ENCODE data around the gene TENM3. TPM values are rescaled to one million over a fixed set of nuclear protein-coding genes. Genes with fewer than 3 reads are reported as not detected.

TENM3 gene
- total RNA-seq, 1 donor from 2014 or later, result not detected

DNA sequence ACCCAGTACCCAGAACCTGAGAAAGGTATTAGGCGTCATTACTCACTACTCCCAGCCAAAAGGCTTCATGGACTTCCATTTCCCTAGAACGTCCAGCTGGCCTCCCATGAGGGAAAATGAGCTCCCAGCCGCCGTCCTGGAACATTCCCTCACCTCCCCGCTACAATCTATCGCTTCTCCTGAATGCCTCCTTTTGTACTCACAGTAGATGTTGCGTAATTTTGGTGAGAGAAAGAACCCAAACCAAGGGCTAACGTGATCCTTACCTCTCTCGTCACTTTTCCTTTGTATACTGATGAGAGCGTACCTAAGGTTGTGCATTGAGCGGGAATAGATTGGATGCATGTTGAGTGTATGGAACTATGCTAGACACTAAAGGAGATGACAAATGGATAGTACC is 161.9 kb downstream of the TENM3 start:
- intact Hi-C loops (cut with micrococcal nuclease), result no loop called here
- Mint-ChIP-seq H3K9me3 (no peaks in the 10 kb centered on the region), H3K36me3 (ENCODE audit: low read depth) (no peaks in the 10 kb centered on the region), H3K27me3 (no peaks in the 10 kb centered on the region), H3K27ac (no peak overlapping the region), H3K4me1 (no peaks in the 10 kb centered on the region), H3K4me3 (no peak overlapping the region)
- POLR2A ChIA-PET, result no interaction called here
- CTCF ChIA-PET, result no interaction called here
- no peak for DNase-seq
- TF ChIP-seq, protein P1, sequence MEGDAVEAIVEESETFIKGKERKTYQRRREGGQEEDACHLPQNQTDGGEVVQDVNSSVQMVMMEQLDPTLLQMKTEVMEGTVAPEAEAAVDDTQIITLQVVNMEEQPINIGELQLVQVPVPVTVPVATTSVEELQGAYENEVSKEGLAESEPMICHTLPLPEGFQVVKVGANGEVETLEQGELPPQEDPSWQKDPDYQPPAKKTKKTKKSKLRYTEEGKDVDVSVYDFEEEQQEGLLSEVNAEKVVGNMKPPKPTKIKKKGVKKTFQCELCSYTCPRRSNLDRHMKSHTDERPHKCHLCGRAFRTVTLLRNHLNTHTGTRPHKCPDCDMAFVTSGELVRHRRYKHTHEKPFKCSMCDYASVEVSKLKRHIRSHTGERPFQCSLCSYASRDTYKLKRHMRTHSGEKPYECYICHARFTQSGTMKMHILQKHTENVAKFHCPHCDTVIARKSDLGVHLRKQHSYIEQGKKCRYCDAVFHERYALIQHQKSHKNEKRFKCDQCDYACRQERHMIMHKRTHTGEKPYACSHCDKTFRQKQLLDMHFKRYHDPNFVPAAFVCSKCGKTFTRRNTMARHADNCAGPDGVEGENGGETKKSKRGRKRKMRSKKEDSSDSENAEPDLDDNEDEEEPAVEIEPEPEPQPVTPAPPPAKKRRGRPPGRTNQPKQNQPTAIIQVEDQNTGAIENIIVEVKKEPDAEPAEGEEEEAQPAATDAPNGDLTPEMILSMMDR (IDR thresholded peaks at IDR 0.05), result no peak
- ATAC-seq (ENCODE audit: low read depth), result no peak

DNA sequence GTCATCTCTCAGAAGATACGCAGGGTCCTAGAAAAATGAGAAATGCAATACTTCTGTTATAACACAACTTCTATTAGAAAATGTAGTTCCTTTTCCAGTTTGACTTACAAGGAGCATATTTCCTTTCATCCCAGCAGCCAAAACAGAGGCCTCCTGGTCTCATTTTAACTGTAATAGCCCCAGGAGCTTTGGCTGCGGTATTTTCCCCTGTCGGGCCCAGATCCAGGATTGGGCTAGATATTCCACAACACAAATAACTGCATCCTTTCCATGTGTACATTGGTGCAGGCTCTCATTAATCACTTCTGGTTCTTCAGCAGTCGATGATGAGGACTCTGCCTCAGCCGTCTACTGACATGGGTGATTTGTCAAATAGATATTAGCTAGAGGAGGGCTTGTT is 166.1 kb downstream of the TENM3 start:
- Mint-ChIP-seq H3K27me3 (peaks cover 2% of the 10 kb centered on the region), H3K36me3 (ENCODE audit: low read depth) (no peaks in the 10 kb centered on the region), H3K4me1 (no peaks in the 10 kb centered on the region), H3K27ac (no peak overlapping the region), H3K9me3 (peaks cover 8% of the 10 kb centered on the region), H3K4me3 (no peak overlapping the region)
- ATAC-seq (ENCODE audit: low read depth), result no peak
- CTCF ChIA-PET, result no interaction called here
- TF ChIP-seq, protein P1 (IDR thresholded peaks at IDR 0.05), result no peak
- DNase-seq, result no peak
- POLR2A ChIA-PET, result no interaction called here
- intact Hi-C loops (cut with micrococcal nuclease), result no loop called here

DNA sequence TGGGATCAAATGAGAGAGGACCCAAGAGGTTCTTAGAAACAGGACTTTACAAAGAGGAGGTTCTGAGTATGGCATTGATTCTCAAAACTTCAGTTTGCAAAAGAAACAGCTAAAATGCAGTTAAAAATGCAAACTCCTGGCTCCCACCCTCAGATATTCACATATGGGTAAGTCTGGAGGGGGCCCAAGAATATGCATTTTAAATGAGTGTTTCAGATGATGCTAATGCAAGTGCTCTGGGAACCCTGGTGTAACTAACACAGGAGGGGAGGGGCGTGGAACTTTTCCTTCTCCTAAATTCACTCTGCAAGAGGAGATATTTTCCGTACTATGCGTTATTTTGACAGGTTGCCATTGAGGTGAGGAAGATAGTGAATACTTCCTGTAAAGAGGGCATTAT is 168.2 kb downstream of the TENM3 start:
- Mint-ChIP-seq H3K9me3 (peaks cover 8% of the 10 kb centered on the region), H3K36me3 (ENCODE audit: low read depth) (no peaks in the 10 kb centered on the region), H3K4me1 (no peaks in the 10 kb centered on the region), H3K27ac (no peak overlapping the region), H3K4me3 (no peak overlapping the region), H3K27me3 (peaks cover 2% of the 10 kb centered on the region)
- intact Hi-C loops (cut with micrococcal nuclease), result no loop called here
- CTCF ChIA-PET, result interaction anchor here (0.6 kb wide), 1 partner anchor 57 kb away, joined by 3 read pairs; no protein-coding TSS in a partner anchor
- POLR2A ChIA-PET, result no interaction called here
- TF ChIP-seq, protein P1 (IDR thresholded peaks at IDR 0.05), result no peak
- no peak for ATAC-seq (ENCODE audit: low read depth)
- DNase-seq, result no peak

DNA sequence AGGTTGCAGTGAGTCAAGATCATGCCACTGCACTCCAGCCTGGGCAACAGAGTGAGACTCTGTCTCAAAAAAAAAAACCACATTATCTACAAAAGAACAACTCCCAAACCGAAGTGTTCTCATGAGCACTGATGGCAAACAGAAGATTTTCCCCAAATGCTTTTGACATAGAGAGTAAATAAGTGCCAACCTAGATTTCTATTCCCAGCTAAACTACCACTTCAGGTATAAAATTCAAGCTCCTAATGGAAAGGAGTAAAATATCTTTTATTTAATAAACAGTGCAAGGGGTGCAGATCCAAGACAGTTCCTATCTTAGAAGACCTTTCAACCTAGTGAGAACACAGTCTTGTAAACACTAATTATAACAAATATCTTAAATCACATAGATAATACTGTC is 170.3 kb downstream of the TENM3 start:
- Mint-ChIP-seq H3K27ac (no peak overlapping the region), H3K4me3 (no peak overlapping the region), H3K4me1 (no peaks in the 10 kb centered on the region), H3K9me3 (peaks cover 10% of the 10 kb centered on the region), H3K36me3 (ENCODE audit: low read depth) (no peaks in the 10 kb centered on the region), H3K27me3 (peaks cover 2% of the 10 kb centered on the region)
- POLR2A ChIA-PET, result no interaction called here
- TF ChIP-seq, protein P1 (IDR thresholded peaks at IDR 0.05), result no peak
- CTCF ChIA-PET, result no interaction called here
- ATAC-seq (ENCODE audit: low read depth), result no peak
- no peak for DNase-seq
- intact Hi-C loops (cut with micrococcal nuclease), result no loop called here

DNA sequence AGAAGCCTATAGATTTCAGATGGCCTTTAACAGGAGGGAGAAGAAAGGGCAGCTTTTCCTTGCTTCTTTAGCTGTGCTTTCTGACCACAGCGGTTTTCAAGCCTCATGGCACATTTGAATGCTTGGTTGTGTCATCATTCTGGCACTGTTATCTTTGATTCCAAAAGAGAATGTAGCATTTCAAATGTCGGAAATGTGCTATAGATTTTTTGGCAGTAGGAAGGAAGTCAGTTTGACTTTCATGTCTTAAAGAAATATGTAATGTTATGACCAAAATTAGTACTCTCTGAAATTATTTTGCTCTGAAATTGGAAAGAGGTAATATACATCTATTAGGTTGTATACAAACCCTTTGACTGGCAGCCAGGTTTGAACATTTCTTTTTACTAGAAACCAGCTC is 171.9 kb downstream of the TENM3 start:
- ATAC-seq (ENCODE audit: low read depth) (no peak), DNase-seq (no peak)
- H3K27me3 Mint-ChIP-seq, result peaks cover 2% of the 10 kb centered on the region
- no peaks in the 10 kb centered on the region for H3K36me3 Mint-ChIP-seq (ENCODE audit: low read depth)
- no peak overlapping the region for H3K27ac Mint-ChIP-seq
- no peak overlapping the region for H3K4me3 Mint-ChIP-seq
- peaks cover 10% of the 10 kb centered on the region for H3K9me3 Mint-ChIP-seq
- POLR2A ChIA-PET, result no interaction called here
- intact Hi-C loops (cut with micrococcal nuclease), result no loop called here
- CTCF ChIA-PET, result no interaction called here
- TF ChIP-seq, protein P1 (IDR thresholded peaks at IDR 0.05), result no peak
- no peaks in the 10 kb centered on the region for H3K4me1 Mint-ChIP-seq
